Activated CD8-positive, alpha-beta T cell treated with anti-CD3 and anti-CD28 coated beads, Interleukin-2, amount 10 ng/mL, durations not matched to agents 7 days and 5 days (primary cell): ENCODE results near the gene WWC1. TPM values are rescaled to one million over a fixed set of nuclear protein-coding genes. Genes with fewer than 3 reads are reported as not detected.
"Not testable (repeated sequence)": the region's sequence is repeated elsewhere in the genome, so short reads cannot be mapped to it uniquely, and the experiment has no call there.

Experiments used
- ATAC-seq: fragments of 150-1000 bp; cut with Tn5 transposase; one replicate; pipeline ENCODE4 v1.10.0; 2021; ENCODE audit warnings: moderate library complexity
- CTCF ChIA-PET: fragments of 350-600 bp; sonication (Branson Sonifier 250); formaldehyde crosslinking; loops from one replicate; lab custom pipeline; 2021; ENCODE audit warnings: antibody characterized with exemption; lab: Charles Lee
- POLR2A ChIA-PET: fragments of 350-600 bp; sonication (Branson Sonifier 250); formaldehyde crosslinking; loops from one replicate; lab custom pipeline; 2021; ENCODE audit warnings: antibody characterized with exemption; lab: Charles Lee
- DNase-seq: peaks from one replicate; pipeline ENCODE4 v3.0.0-alpha.2; 2020
- H3K27ac Mint-ChIP-seq: one replicate; pipeline ENCODE4 v1.8.0; 2021; ENCODE audit warnings: mild to moderate bottlenecking, mixed read lengths
- H3K27me3 Mint-ChIP-seq: one replicate; pipeline ENCODE4 v1.8.0; 2021; ENCODE audit warnings: low read depth, mixed read lengths
- H3K36me3 Mint-ChIP-seq: one replicate; pipeline ENCODE4 v1.8.0; 2021; ENCODE audit warnings: low read depth, mixed read lengths
- H3K4me1 Mint-ChIP-seq: one replicate; pipeline ENCODE4 v1.8.0; 2021; ENCODE audit warnings: low read depth, mixed read lengths
- H3K4me3 Mint-ChIP-seq: one replicate; pipeline ENCODE4 v1.8.0; 2021; ENCODE audit warnings: mild to moderate bottlenecking, mixed read lengths
- H3K9me3 Mint-ChIP-seq: one replicate; pipeline ENCODE4 v1.8.0; 2022; ENCODE audit warnings: mixed read lengths; ENCODE audit not compliant: insufficient read depth
- total RNA-seq, 2 experiments: library from RNA; stranded (reverse); gene quantifications; one replicate each; pipeline ENCODE4 v1.2.3, GENCODE V29; 2021

The WWC1 gene
- total RNA-seq, 2 experiments from 2014 or later, result not detected

DNA sequence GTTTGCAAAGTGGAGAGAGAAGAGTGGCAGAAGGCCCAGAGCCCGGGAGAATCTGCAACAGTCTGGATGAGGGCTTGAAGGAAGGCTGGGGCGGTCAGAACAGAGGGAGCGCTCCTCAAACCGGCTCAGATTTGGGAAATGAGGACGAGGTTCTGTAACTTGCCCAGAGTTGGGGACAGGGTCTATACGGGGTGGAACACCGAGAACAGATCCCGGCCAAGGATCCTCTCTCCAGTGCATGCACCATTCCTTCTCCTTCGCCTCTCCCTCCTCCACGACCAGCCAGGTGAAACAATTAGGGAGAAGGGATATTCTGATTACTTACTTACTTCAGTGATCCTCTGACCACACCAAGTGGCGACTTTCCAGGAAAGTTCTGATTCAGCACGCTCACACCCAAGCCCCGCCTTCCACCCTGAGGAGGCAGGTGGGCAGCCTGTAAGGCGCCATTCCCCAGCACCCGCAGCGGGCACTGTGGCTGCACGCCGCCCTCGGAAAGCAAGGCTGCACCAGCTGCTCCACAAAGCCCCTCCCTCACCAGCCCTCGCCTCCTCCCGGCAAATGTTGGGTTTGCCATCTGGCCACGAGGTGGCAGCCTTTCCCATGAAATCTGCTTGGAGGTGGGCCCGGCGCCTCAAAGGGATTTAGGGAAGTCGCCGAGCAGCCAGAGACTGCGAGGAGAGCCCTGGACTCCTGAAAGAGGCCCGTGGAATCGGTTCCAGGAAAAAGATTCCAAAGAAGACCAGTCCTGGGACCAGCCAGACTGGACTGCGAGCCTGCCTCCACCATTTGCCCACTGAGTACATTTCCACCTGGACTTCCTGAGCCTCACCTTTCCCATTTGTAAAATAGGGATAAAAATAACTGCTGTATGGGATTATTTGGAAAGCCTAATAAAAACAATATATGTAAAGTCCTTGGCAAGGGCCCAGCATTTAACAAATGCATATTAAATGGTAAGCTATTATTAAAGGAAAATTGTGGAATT, 22.2 kb upstream of the WWC1 start:
- H3K36me3 Mint-ChIP-seq, result no peaks in the 10 kb centered on the region
- H3K4me3 Mint-ChIP-seq, result peak overlapping the region; percentile 19
- no peak overlapping the region for H3K27ac Mint-ChIP-seq

DNA sequence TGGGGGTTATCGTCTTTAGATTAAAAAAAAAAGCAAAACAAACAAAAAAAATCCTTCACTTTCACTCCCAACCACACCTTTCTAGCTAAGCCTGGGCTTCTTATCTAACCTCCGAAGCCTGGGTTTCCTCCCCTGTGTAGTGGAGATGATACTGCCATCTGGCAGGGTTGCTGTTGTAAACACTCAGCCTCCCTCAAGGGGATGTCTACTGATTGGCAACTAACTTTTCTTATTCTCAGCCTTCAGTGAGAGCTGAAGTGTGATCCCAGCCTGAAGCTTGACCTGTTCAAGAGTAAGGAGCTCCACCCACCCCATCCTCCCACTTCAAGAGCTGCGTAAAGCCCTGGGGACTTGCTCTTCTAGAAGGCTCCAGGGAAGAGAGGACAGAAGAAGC, 21.5 kb upstream of the WWC1 start:
- Mint-ChIP-seq H3K4me1 (peaks cover 4% of the 10 kb centered on the region), H3K27me3 (peaks cover 12% of the 10 kb centered on the region), H3K4me3 (no peak overlapping the region), H3K36me3 (no peaks in the 10 kb centered on the region), H3K27ac (no peak overlapping the region), H3K9me3 (no peaks in the 10 kb centered on the region)
- POLR2A ChIA-PET, result no interaction called here
- DNase-seq (no peak), ATAC-seq (no peak)
- CTCF ChIA-PET, result interaction anchor here (0.6 to 1.4 kb wide), 7 partner anchors 12 to 717 kb away, joined by 3 to 5 read pairs (median 4); no protein-coding TSS in a partner anchor

More for the DNA sequence above, 22.2 kb upstream of the WWC1 start:
- ATAC-seq (peak; percentile 85), DNase-seq (peak; percentile 66)
- peaks cover 4% of the 10 kb centered on the region for H3K4me1 Mint-ChIP-seq
- ChIA-PET CTCF (interaction anchor here (0.6 to 1.4 kb wide), 7 partner anchors 13 to 718 kb away, joined by 3 to 5 read pairs (median 4); no protein-coding TSS in a partner anchor), POLR2A (no interaction called here)
- H3K9me3 Mint-ChIP-seq, result no peaks in the 10 kb centered on the region
- peaks cover 12% of the 10 kb centered on the region for H3K27me3 Mint-ChIP-seq

DNA sequence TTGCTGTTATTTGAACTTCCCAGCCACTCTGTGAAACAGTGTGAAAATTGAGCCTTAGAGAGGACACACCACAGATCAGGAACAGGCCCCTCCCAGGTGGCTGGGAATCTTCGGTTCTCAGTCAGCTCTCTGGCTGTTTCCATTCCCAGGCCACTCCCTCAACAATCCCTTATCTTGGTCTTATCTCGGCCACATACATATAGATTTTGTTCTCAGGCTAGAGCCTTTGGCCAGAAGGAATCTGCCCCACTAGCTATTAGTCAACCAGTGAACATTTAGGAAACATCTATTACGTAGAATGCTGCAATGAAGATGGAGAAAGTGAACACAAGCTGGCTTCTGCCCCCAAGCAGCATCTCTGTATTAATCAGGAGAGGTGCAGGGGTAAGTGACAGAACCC, 21.0 kb upstream of the WWC1 start:
- DNase-seq (no peak), ATAC-seq (no peak)
- H3K27me3 Mint-ChIP-seq, result peaks cover 12% of the 10 kb centered on the region
- POLR2A ChIA-PET, result no interaction called here
- no peak overlapping the region for H3K27ac Mint-ChIP-seq
- H3K9me3 Mint-ChIP-seq, result no peaks in the 10 kb centered on the region
- H3K4me1 Mint-ChIP-seq, result peaks cover 4% of the 10 kb centered on the region
- CTCF ChIA-PET, result interaction anchor here (1.4 kb wide), 2 partner anchors 410 to 717 kb away, joined by 4 to 5 read pairs; no protein-coding TSS in a partner anchor
- no peaks in the 10 kb centered on the region for H3K36me3 Mint-ChIP-seq
- H3K4me3 Mint-ChIP-seq, result no peak overlapping the region

DNA sequence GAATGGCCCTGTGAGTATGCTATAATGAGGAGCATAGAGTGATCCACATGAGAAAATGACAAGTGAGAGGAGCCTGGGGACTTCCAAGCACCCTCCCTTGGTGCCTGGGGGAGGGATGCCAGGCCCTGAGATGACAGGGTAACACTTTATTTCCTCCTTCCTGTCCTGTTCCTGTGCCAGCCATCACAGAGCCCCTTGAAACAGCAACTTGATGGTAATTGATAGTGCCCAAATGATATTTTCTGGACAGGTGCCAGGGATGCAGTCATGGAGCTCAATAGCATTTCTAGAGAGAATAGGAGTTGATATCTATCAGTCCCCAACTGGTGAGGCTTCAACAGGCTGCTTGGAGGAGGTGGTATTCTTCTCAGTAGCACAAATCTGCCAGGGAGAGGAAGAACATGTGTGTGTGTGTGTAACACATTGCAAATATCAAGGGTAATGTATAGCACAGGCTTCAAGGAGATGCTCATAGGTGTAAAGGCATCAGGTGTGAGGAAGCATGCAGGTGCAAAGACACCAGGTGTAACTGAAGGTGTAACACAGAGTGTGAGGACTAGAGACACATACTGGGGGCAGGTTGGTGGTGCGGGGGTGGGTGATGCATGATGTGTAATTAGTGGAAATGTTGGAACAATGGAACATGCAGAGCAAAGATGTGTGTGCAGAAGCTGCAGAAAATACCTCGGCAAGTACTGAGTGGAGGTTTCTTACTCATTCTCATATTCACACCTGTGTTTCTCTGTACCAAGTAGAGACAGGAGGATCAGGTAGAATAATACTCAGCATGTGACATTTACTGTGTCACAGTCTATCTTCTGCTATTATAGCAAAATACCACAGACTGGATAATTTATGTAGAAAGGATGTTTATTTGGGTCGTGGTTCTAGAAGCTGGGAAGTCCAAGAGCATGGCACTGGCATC, 18.1 kb upstream of the WWC1 start:
- CTCF ChIA-PET, result no interaction called here
- peaks cover 12% of the 10 kb centered on the region for H3K27me3 Mint-ChIP-seq
- H3K27ac Mint-ChIP-seq, result no peak overlapping the region
- no peaks in the 10 kb centered on the region for H3K36me3 Mint-ChIP-seq
- H3K4me3 Mint-ChIP-seq, result no peak overlapping the region
- DNase-seq (no peak), ATAC-seq (no peak)
- POLR2A ChIA-PET, result interaction anchor here (0.7 kb wide), 1 partner anchor 42 kb away, joined by 3 read pairs; no protein-coding TSS in a partner anchor
- no peaks in the 10 kb centered on the region for H3K9me3 Mint-ChIP-seq
- peaks cover 4% of the 10 kb centered on the region for H3K4me1 Mint-ChIP-seq

DNA sequence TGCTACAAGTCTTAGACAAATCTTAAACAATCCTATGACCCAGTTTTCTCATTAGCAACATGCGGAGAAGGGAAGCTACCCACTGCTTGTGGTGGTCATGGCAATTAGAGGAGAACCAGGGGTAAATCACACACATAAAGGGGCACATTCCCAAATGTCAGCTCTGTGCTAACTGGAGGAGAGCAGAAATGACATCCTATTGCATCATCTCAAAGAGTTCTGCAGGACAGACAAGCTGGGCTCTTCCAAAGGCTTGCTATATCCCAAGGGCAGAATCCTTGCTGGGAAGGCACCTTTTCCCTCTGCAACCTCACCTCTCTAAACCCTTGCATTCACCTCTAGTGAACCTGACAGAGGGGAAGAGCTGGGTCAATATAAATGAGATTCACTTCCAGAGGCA, 17.0 kb upstream of the WWC1 start:
- DNase-seq, result no peak
- no peaks in the 10 kb centered on the region for H3K36me3 Mint-ChIP-seq
- H3K4me1 Mint-ChIP-seq, result peaks cover under 1% of the 10 kb centered on the region
- no peak overlapping the region for H3K4me3 Mint-ChIP-seq
- no peaks in the 10 kb centered on the region for H3K9me3 Mint-ChIP-seq
- no peak for ATAC-seq
- H3K27ac Mint-ChIP-seq, result no peak overlapping the region
- POLR2A ChIA-PET, result no interaction called here
- peaks cover 3% of the 10 kb centered on the region for H3K27me3 Mint-ChIP-seq
- CTCF ChIA-PET, result no interaction called here

DNA sequence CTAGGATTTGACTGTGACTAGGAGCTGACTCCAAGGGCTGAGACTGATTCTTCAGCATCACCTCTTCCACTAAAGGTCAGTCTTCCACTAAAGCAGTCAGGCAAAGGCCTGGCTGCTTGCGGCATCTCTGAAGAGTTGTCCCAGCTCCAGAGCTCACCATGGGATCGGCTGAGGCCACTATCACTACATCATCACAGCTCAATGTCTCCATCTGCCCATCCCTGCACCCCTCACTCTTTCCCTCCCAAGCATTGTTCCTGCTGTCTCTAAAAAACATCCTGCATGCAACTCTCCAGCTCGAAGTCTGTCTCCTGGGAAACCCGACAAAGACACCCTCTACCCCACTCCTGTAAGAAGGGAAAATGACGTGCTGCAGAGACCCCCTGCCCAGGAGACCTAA, 15.5 kb upstream of the WWC1 start:
- Mint-ChIP-seq H3K36me3 (no peaks in the 10 kb centered on the region), H3K4me3 (no peak overlapping the region), H3K4me1 (no peaks in the 10 kb centered on the region), H3K27me3 (peaks cover 6% of the 10 kb centered on the region), H3K27ac (no peak overlapping the region), H3K9me3 (no peaks in the 10 kb centered on the region)
- ChIA-PET CTCF (no interaction called here), POLR2A (no interaction called here)
- ATAC-seq (no peak), DNase-seq (no peak)

DNA sequence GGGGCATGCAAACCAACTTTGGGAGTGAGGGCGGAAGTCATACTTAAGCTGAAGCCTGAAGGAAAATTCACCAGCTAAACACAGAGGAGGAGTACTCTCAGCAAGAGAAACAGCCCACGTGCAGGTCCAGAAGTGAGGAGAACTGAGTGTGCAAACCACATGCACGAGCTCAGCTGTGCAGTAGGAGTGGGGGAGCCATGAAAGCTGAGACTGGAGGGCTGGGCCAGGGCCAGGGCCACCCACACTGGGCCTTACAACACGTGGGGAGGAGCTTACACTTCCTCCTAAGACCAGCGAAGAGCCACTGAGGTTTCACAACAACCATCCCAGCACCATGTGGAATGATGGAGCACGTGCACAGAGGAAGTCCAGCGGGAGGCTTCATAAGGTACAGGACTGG, 9.3 kb upstream of the WWC1 start:
- Mint-ChIP-seq H3K4me3 (no peak overlapping the region), H3K27me3 (peaks cover 9% of the 10 kb centered on the region), H3K27ac (no peak overlapping the region), H3K9me3 (no peaks in the 10 kb centered on the region), H3K4me1 (no peaks in the 10 kb centered on the region), H3K36me3 (no peaks in the 10 kb centered on the region)
- POLR2A ChIA-PET, result no interaction called here
- no peak for DNase-seq
- CTCF ChIA-PET, result interaction anchor here (1.7 kb wide), 1 partner anchor 12 kb away, joined by 4 read pairs; no protein-coding TSS in a partner anchor
- ATAC-seq, result no peak

DNA sequence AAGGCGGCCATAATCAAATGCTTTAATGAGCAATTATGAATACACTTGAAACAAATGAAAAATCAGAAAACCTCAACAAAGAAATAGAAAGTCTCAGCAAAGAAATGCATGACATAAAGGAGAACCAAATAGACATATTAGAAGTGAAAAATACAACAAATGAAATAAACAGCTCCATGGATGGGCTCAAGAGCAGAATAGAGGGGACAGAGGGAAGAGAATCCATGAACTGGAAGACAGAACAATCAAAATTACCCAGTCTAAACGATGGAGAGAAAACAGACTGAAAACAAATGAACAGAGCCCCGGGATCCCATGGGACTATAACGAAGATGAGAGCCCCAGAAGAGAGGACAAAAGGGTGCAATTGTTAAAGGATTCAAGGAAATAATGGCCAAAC, 6.6 kb upstream of the WWC1 start:
- ATAC-seq (no peak), DNase-seq (no peak)
- POLR2A ChIA-PET, result no interaction called here
- Mint-ChIP-seq H3K27me3 (peaks cover 17% of the 10 kb centered on the region), H3K4me1 (no peaks in the 10 kb centered on the region), H3K9me3 (no peaks in the 10 kb centered on the region), H3K4me3 (no peak overlapping the region), H3K36me3 (no peaks in the 10 kb centered on the region), H3K27ac (no peak overlapping the region)
- CTCF ChIA-PET, result no interaction called here

DNA sequence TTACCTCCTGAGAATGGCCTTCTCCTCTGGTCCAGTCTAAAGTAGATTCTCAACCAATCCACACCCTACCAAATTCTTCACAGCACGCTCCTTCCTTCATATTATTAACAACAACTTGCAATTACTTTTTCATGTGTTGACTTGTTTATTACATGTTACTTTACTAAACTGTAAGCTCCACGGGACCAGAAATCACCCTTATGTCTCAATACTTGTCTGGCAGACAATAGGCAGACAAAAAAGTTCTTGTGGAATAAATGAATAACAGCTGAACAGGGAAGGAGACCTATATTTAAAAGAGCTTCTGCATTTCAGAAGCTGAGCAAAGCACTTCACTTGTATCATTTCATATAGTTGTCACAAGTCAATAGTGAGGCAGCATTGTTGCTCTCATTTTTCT, 5.7 kb upstream of the WWC1 start:
- Mint-ChIP-seq H3K4me1 (no peaks in the 10 kb centered on the region), H3K9me3 (no peaks in the 10 kb centered on the region), H3K4me3 (no peak overlapping the region), H3K36me3 (no peaks in the 10 kb centered on the region), H3K27ac (no peak overlapping the region), H3K27me3 (peaks cover 19% of the 10 kb centered on the region)
- no peak for DNase-seq
- ATAC-seq, result no peak
- CTCF ChIA-PET, result no interaction called here
- POLR2A ChIA-PET, result no interaction called here

DNA sequence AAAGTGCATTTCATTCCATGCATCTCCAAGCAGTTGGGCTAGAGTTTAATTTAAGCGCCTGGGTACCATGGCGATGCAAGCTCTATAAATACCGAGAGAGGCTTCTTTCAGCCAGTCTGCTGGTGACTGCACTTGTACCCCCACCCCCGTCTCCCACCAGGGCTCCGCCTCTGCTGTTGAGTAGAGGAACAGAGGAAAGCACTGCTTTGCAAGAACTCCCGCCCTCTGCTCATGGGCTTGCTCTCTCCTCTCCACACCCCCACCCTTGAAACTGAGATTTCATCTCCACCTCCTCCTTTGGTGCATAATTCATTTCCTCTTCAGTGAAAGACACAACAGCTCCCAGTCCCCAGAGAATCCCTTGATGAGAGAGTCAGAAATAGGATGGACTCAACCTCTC, 5.1 kb upstream of the WWC1 start:
- no peaks in the 10 kb centered on the region for H3K9me3 Mint-ChIP-seq
- H3K27me3 Mint-ChIP-seq, result peaks cover 24% of the 10 kb centered on the region
- no peaks in the 10 kb centered on the region for H3K36me3 Mint-ChIP-seq
- DNase-seq (no peak), ATAC-seq (no peak)
- ChIA-PET POLR2A (no interaction called here), CTCF (no interaction called here)
- H3K27ac Mint-ChIP-seq, result no peak overlapping the region
- peaks cover 3% of the 10 kb centered on the region for H3K4me1 Mint-ChIP-seq
- no peak overlapping the region for H3K4me3 Mint-ChIP-seq

DNA sequence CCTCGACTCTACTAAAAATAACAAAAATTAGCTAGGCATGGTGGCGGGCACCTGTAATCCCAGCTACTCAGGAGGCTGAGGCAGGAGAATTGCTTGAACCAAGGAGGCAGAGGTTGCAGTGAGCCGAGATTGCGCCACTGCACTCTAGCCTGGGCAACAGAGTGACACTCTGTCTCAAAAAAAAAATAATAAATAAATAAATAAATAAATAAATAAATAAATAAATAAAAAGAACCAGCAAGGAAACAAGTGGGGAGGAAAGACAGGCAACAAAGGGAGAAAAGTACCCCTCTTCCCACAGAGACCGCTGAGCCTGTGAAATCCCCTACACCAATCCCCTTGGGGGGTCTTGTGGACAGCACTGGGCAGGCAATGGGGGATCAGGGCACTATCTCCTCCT, 4.6 kb upstream of the WWC1 start:
- peaks cover 24% of the 10 kb centered on the region for H3K27me3 Mint-ChIP-seq
- H3K4me1 Mint-ChIP-seq, H3K9me3 Mint-ChIP-seq, H3K4me3 Mint-ChIP-seq, POLR2A ChIA-PET, DNase-seq, CTCF ChIA-PET, ATAC-seq, H3K27ac Mint-ChIP-seq, H3K36me3 Mint-ChIP-seq: not testable (repeated sequence)
